Stimulated activated CD4-positive, alpha-beta T cell treated with anti-CD3 and anti-CD28 coated beads, TNF-alpha, amount 100 ng/mL, for 4 hours (primary cell): ENCODE measurements around the gene CCDC6.

Experiments
- DNase-seq, 3 experiments: peaks; one replicate each; pipeline ENCODE4 v3.0.0-alpha.2; 2020; ENCODE audit warnings: low read depth in 3 of 3

The CCDC6 gene

GRCh38 chr10:59852670-59853069 is 53.7 kb downstream of the CCDC6 start:
- DNase-seq: no peak

GRCh38 chr10:59851864-59852263 is 54.5 kb downstream of the CCDC6 start:
- DNase-seq: no peak

- DNase-seq: no peak
Measured at GRCh38 chr10:59847888-59848287, 58.5 kb downstream of the CCDC6 start.

GRCh38 chr10:59847326-59847725 is 59.0 kb downstream of the CCDC6 start:
- no peak for DNase-seq

DNA sequence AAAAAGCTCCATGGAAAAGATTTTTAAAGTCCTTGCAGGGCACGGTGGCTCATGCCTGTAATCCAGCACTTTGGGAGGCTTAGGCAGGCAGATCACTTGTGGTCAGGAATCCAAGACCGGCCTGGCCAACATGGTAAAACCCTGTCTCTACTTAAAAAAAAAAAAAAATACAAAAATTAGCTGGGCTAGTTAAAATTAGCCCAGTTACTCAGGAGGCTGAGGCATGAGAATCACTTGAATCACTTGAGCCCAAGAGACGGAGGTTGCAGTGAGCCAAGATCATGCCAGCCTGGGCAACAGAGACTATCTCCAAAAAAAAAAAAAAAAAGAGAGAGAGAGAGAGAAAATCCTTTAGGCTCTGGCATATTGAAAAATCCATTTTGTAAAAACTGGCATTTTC is 61.9 kb downstream of the CCDC6 start:
- no peak for DNase-seq

GRCh38 chr10:59843748-59844147 is 62.6 kb downstream of the CCDC6 start:
- DNase-seq: no peak

DNA sequence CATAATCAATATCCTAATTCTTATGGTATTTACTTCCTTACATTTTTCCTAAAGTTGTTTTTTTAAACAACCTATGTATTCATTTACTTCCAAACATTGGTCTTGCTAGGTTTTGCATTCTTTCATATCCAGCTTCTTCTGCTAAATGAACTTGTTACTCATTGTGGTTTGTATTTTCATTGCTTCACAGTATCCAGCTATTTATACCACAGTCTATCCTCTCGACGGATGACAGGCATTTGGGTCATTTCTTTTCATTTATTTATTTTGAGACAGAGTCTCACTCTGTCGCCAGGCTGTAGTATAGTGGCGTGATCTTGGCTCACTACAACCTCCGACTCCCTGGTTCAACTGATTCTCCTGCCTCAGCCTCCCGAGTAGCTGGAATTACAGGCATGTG is 66.8 kb downstream of the CCDC6 start:
- DNase-seq: no peak

GRCh38 chr10:59838085-59838789 is 68.1 kb downstream of the CCDC6 start:
- no peak for DNase-seq

DNA sequence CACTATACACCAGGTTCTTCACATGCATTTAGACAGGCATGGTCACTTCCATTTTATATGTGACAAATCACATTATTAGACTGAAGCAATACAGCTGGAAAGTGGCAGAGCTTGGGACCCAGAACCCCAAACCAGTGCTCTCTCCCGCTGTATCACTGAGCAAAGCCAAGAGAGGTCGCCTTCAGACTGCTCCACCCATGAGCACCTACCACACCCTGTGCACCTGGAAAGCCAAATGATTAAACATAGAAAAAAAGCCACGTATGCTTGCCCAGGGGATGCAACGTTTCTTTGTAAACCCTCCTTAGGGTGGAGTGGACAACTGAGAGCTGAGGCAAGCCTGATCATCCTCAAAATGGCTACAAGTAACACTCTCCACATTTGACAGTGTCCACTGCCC is 72.5 kb downstream of the CCDC6 start:
- DNase-seq: no peak

DNA sequence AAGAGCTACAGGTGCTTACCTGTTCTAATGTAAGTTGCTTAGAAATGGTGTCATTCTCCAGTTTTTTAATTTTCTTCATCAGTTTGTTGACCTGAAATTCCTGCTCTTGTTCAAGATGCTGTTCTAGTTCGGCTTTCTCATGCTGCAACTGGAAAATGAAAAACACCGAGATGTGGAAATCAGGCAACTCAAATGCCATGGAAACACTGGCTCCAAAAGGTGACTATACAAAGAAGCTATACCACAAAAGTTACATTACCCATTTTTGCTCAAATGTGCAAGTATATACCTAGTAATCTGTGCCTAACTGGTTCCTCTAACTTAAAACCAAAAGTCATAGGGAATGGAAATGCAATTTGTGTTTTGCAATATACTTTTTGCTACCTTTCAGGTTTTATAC is 73.8 kb downstream of the CCDC6 start:
- no peak for DNase-seq

DNA sequence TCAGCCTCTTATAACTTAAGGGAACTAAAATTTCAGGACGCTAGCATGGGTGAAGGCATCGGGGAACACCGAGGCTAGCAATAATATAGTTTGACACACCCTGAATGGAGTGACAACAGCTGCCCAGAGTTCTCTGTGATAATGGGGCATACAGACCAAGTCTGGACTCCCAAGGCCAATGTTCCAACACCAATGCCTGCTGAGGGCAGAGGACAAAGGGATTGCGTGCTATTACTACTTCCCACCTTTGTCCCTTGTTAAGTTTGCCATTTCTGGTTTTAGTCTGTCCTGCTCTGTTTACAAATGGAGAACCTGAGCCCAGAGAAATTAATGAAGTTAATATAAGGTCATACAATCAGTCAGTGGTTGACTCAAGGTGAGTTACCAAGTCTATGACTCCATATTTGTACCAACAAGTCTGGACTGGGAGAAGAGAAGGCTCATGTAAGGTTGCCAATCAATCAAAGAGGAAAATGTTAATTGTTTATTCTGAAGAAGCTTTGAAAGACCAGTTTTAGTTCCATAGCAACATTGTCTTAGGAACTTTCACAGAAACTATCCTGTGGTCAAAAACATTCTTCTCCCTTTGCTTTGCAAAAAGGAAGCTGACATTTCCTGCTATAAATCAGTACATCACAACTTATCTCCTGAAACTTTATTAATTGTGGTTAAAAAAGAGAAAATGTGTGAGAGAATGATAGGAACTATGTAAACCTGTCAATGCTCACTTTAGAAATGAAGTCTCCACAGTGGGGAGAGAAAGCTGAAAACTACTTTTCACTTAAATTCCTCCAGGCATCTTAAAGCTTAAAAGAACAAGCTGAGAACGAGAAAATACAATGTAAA is 74.5 kb downstream of the CCDC6 start:
- DNase-seq: no peak

GRCh38 chr10:59830601-59831259 is 75.6 kb downstream of the CCDC6 start:
- DNase-seq: no peak

GRCh38 chr10:59829601-59830000 is 76.8 kb downstream of the CCDC6 start:
- no peak for DNase-seq

DNA sequence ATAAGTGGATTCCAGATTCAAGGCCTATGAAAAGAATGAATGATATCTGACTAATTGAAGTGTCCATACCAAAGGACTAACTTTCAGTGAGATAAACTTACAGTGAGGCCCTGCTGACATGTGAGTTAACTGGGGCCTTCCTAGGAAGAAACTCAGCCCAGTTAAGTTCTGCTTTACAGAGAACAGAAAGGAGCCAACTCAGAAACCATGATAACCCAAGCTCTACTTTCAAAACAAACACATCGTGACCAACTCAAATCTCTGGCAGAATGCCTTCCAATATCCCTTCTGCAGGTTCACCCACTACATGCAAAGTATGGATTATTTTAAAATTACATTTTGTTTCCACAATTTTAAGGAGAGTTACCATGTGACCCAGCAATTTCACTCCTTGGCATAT is 77.3 kb downstream of the CCDC6 start:
- no peak for DNase-seq

GRCh38 chr10:59825932-59826331 is 80.4 kb downstream of the CCDC6 start:
- no peak for DNase-seq

- no peak for DNase-seq
Measured at GRCh38 chr10:59823751-59824150, 82.6 kb downstream of the CCDC6 start.

- DNase-seq: no peak
Measured at GRCh38 chr10:59823111-59823510, 83.2 kb downstream of the CCDC6 start.

GRCh38 chr10:59820471-59820870 is 85.9 kb downstream of the CCDC6 start:
- no peak for DNase-seq

DNA sequence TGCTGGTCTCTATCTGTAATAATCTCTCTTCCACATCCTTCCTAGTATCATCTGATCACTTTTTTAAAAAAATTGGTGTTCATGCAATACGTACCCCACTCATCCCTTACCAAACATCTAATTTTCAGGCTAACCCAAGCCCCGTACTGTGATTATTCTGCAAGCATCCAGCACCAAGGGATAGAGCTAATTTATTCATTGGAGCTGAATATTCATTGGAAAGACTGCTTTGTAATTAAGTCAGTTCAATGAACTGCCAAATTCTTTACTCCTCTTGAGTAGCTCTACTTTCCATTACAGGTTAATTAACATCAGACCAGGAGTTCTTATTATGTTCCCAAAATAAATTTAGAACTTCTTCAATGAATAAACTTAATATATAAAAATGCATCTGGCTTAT is 86.7 kb downstream of the CCDC6 start:
- DNase-seq: no peak

- no peak for DNase-seq
Measured at GRCh38 chr10:59819265-59819664, 87.1 kb downstream of the CCDC6 start.

DNA sequence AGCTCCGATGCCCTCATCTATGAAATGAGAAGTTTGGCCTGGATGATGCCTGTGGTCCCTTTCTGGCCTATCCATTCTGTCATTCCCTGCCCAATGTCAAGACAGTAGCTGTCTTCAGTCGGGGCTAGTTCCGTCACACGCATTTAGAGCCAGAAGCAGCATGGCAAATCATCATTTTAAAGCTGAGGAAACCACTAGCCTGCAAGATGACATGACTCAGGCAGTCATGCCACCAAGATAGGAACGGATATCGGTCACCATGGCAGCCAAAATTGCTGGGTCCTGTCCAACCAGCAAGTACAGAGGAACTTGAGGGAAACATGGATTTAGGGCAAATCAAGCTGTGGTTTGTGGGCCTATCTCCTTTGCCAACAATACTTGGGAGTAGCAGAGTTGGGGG is 88.6 kb downstream of the CCDC6 start:
- no peak for DNase-seq

DNA sequence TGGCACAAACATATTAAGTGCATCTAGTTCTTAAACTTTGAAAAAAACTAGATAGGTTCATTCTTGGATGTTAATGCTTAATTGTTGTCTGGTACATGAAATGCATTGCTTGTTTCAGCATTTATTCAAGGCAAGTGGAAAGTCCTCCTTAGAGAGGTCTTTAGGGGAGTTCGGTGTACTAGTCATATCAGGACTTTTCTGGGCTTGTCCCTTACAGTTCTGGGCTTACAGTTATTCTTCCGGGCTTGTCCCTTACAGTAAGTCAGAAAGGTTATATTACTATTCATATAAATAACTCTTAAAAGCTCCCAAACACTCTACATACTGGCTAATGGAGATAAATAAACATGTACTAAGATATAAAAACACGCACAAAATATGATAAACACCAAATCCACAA is 91.5 kb downstream of the CCDC6 start:
- no peak for DNase-seq
